ENCODE results near the gene CD74. TPM values are rescaled to one million over a fixed set of nuclear protein-coding genes. Genes with fewer than 3 reads are reported as not detected.

Gene CD74
- total RNA-seq, 1 experiment from 2014 or later: 19.5 TPM

- Mint-ChIP-seq H3K4me3 (peak overlapping the region; percentile 93 to 95), H3K27me3 (ENCODE audit: low read depth) (peaks cover 11% of the 10 kb centered on the region), H3K9me3 (no peaks in the 10 kb centered on the region), H3K27ac (peak overlapping the region in 2 of 3 experiments; percentile 93 to 96; a peak in 5 of 7 replicates), H3K4me1 (peaks cover 11 to 14% of the 10 kb centered on the region in 2 experiments), H3K36me3 (ENCODE audit: insufficient read depth in 1 of 3, low read depth in 3 of 3) (peaks cover 26 to 50% (median 39%) of the 10 kb centered on the region in 3 experiments)
- H2BK5ac ChIP-seq (ENCODE audit: insufficient read length, low read length): no peak overlapping the region
- H3K4ac ChIP-seq (ENCODE audit: low read depth, low read length): peak overlapping the region; percentile 83; the same call in 1 of the 2 replicates
- peak overlapping the region; percentile 82 for H3K18ac ChIP-seq (ENCODE audit: insufficient read length, low read depth, low read length)
- peaks cover 11% of the 10 kb centered on the region for H3K79me1 ChIP-seq (ENCODE audit: insufficient read depth, low read depth, low read length, poor library complexity, severe bottlenecking)
- H3K27ac ChIP-seq (ENCODE audit: insufficient read length, low read depth, low read length): no peak overlapping the region
- peak overlapping the region; percentile 93 for H3K9ac ChIP-seq (ENCODE audit: extremely low read depth, insufficient read length, low read length)
- H2BK20ac ChIP-seq (ENCODE audit: low read depth, low read length, poor library complexity, severe bottlenecking): no peak overlapping the region
- H3K79me2 ChIP-seq (ENCODE audit: insufficient read depth, low read length): peaks cover 21% of the 10 kb centered on the region; the same call in 1 of the 2 replicates
- no peak for DNase-seq
- no peaks in the 10 kb centered on the region for H3K27me3 ChIP-seq (ENCODE audit: insufficient read depth, low read length)
- H3K23me2 ChIP-seq (ENCODE audit: insufficient read length, low read depth, low read length, poor library complexity, severe bottlenecking): peaks cover 4% of the 10 kb centered on the region
- no peak overlapping the region for H3T11ph ChIP-seq (ENCODE audit: low read length)
- no peaks in the 10 kb centered on the region for H3K9me3 ChIP-seq (ENCODE audit: control insufficient read depth, low read depth, low read length)
- H3K4me2 ChIP-seq (ENCODE audit: insufficient read depth, insufficient read length, low read length): peak overlapping the region; percentile 88
- no peak overlapping the region for H2BK12ac ChIP-seq (ENCODE audit: insufficient read length, low read depth, low read length)
- H4K8ac ChIP-seq (replicated peaks; ENCODE audit: insufficient read length, low read depth, low read length): no peak overlapping the region
- no peak for TF ChIP-seq CTCF (conservative IDR thresholded peaks at IDR 0.05)
- peak overlapping the region; percentile 94; the same call in 1 of the 2 replicates for H3K14ac ChIP-seq (ENCODE audit: insufficient read depth, low read length)
- H4K91ac ChIP-seq (ENCODE audit: insufficient read length, low read depth, low read length): no peak overlapping the region
- H2AFZ ChIP-seq (ENCODE audit: low read length): no peak overlapping the region
- no peaks in the 10 kb centered on the region for H3K4me1 ChIP-seq (ENCODE audit: insufficient read depth, low read length)
- WGBS (ENCODE audit: extremely low coverage, insufficient read length, low lambda C conversion rate): no CpG with 5 or more reads among the region's 23 CpGs
- peaks cover 5% of the 10 kb centered on the region for H4K20me1 ChIP-seq (ENCODE audit: control insufficient read depth, insufficient read depth, insufficient read length)
- peak overlapping the region; percentile 57 for H4K5ac ChIP-seq (ENCODE audit: insufficient read length, low read depth, low read length)
- no peak overlapping the region for H2AK5ac ChIP-seq (ENCODE audit: insufficient read length, low read length)
- H3K23ac ChIP-seq (ENCODE audit: insufficient read length, low read depth, low read length): no peak overlapping the region
- H2BK120ac ChIP-seq (ENCODE audit: low read depth, low read length, poor library complexity, severe bottlenecking): no peak overlapping the region
- no peak overlapping the region for H2BK15ac ChIP-seq (ENCODE audit: low read depth, low read length)
- H3K56ac ChIP-seq (ENCODE audit: insufficient read length, low read depth, low read length): no peak overlapping the region
Observed at GRCh38 chr5:150358261-150359095, 54.2 kb downstream of the CD74 start.
